Cortex of kidney (tissue), 1 donor: ENCODE results near the gene AMH.

ENCODE experiments used
- DNase-seq: peaks from one replicate; lab custom pipeline; 2025; lab: John Stamatoyannopoulos, UW

AMH gene

DNA sequence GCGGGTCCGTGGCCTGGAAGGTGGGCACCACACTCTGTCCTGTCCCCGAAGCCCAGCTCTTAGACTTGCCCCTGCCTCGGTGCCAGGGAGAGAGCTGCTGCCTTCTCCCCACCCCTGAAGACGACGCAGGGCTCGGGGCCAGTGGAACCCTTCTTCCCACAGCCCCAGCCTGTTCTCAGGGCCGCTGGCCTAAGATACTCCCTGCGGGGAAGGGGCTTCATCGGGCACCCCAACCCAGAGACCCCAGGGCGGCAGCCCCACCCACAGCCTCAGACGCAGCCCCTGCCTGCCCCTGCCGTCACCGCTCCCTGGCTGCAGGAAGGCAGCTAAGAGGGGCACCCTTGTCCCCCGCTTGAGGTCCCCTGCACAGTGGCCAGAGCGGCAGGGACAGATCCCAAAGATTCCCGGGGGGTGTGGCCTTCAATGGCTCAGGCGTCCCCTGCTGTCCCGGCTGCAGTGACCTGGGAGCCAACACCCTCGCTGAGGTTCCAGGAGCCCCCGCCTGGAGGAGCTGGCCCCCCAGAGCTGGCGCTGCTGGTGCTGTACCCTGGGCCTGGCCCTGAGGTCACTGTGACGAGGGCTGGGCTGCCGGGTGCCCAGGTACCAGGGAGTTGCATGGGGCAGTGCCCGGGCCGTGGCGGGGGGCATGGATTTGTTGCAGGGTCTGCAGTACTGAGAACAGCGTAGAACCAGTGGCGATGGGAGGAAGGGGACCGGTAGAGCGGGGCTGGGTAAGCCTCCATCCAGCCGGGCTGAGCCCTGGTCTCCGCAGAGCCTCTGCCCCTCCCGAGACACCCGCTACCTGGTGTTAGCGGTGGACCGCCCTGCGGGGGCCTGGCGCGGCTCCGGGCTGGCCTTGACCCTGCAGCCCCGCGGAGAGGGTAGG lies 1.0 kb downstream of the AMH start:
- no peak for DNase-seq

DNA sequence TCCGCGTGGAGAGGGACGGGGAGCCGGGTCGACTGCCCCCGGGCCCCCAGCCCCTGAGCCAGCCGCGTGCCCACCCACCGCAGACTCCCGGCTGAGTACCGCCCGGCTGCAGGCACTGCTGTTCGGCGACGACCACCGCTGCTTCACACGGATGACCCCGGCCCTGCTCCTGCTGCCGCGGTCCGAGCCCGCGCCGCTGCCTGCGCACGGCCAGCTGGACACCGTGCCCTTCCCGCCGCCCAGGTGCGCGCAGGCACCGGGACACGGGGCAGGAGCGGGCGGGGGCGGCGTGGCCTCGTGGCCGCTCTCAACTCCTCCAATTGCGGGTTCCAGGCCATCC lies 1.6 kb downstream of the AMH start:
- no peak for DNase-seq

- no peak for DNase-seq
These were observed 2.3 kb downstream of the AMH start for GRCh38 chr19:2251106-2252054.

DNA sequence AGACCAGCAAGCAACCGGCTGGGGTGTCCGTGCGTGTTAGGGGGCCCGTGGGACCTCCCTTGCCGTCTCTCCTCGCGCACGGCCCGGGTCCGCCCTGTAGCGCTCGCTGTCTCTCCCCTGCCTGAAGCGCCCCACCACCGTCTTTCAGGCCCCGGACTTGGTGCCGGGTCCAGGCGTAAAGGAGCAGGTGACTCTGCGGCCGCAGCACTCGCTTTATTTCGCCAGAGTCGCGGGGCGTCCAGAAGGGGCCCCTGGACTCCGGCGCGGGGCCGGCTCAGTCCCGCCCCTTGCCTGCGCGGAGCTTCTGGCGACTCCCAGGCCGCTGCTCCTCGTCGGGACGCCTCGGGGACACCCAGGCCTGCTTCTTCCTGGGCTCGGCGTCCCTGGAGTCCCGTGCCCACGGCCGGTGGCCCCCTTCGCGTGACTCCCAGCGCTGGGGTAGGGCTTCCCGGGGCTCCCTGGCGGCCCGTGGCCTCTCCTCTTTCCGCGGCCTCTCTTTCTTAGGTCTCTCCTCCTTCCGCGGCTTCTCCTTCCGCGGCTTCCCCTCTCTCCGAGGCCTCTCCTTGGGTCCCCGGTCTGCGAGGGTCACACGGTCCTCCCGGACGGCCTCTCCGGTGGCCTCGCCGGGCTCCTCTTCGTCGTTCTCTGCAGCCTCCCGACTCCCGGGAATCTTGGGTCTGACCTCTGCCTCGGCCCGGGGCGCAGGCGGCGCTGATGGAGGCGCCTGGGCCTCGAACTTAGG lies 3.1 kb downstream of the AMH start:
- DNase-seq, result no peak

DNA sequence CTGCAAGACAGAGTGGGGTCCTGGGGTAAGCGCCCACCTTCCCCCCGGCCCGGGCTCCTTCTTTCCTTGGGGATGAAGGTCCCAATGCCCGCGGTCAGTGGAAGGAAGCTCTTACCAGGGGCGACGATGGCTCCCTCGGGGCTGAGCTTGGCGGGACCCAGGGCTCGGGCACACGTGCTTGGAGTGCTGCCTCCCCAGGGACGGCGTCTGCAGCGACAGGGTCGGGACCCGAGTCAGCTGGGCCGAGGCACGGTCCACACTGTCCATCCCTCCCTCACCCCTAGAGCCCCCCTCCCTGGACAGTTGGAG lies 3.6 kb downstream of the AMH start:
- no peak for DNase-seq

DNA sequence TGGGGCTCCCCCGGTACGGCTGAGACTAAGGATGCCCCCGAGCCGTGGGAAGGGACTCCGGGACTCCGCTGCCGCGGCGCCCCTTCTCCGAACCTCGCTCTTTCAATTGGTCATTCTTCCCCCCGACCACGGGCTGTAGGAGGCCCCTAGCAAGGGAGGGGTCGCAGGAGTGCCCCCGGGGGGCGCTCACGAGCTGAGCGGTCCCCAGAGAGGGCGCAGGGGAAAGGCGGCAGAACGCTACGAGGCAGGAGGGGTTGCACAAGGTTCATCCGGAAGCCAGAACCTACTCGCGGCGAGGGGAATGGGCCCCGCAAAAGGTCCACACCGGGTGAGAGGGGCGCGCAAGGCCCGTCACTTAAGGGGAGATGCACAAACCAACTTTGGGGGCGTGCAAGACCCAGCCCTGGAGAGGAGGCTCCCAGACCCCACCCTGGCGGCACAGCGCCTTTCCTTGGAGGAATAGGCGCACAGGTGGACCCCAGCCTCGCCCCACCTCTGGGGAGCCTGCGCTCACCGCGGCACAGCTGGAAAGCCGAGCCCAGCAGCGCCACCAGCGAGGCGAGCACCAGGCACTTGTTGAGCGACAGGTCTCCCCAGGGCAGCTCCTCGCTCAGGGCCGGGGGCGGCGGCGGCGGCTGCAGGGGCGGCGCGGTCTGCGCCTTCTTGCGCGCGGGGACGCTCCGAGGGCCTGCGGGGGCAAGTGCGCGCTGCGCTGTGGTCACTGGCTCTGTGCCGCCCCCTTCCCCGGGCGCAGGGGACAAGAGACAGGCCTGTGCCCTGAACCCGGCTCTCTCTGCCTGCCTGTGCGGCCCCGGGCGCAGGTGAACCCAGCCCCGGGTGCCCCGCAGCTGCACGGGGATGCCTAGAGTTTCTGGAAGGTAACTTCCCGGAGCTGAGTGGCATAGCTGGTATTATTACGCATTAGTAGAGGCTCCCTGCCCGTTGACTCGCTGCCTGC lies 4.3 kb downstream of the AMH start:
- DNase-seq, result no peak

DNA sequence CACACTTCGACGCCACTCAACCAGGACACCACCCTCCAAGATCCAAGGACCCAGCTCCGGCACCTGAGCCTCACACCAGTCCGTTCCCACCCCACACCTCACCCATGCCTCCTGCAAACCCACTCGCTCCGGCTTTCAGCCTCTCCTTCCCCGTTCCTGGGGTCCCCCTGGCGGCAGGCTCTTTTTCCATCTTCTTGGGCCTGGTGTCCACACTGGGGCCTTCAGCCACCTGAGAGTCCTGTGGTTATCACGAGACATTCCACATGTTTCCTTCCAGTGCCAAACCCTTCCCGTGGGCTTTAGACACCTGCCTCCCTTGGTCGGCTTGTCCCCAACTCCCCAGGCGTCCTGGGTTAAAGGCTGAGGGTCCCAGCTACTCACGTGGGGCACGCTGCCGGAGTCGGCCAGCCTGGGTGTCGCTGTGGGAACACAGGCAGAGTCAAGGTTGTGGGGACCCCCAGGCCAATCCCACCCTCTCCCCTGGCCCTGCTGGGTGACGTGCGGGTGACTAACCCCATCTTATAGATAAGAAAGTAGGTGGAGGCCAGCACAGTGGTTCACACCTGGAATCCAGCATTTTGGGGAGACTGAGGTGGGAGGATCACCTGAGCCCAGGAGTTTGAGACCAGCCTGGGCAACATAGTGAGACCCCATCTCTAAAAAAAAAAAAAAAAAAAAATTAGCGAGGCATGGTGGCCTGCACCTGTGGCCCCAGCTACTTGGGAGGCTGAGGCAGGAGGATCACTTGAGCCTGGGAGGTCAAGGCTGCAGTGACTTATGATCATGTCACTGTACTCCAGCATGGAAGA lies 5.1 kb downstream of the AMH start:
- DNase-seq, result no peak

- DNase-seq, result no peak
These were observed 6.2 kb downstream of the AMH start for GRCh38 chr19:2255112-2255845.

GRCh38 chr19:2255982-2256685 lies 7.0 kb downstream of the AMH start, which contains the start of gene JSRP1:
JSRP1 (minus strand) TSS chr19:2256417; CDS start chr19:2255314, 1,103 bp downstream.
- no peak for DNase-seq

- no peak for DNase-seq
These were observed 10.2 kb downstream of the AMH start for GRCh38 chr19:2259336-2259735.

DNA sequence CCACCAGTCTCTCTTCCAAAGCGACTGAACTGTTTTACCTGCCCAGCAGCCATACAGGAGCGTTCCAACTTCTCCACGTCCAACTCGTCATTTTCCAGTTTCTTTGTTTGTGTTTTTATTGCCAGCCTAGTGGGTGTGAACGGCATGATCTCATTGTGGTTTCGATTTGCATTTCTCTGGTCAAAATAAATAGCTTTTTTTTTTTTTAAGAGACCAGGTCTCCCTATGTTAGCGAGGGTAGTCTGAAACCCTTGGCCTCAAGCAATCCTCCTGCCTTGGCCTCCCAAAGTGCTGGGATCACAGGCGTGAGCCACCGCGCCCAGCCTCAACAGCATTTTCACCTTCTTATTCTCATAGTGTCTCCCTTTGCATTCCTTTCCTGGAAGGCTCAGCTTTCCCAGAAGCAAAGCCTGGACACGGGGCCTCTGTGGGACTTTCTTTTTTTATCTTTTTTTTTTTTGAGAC lies 11.2 kb downstream of the AMH start:
- no peak for DNase-seq

GRCh38 chr19:2261438-2262172 lies 12.5 kb downstream of the AMH start:
- no peak for DNase-seq

DNA sequence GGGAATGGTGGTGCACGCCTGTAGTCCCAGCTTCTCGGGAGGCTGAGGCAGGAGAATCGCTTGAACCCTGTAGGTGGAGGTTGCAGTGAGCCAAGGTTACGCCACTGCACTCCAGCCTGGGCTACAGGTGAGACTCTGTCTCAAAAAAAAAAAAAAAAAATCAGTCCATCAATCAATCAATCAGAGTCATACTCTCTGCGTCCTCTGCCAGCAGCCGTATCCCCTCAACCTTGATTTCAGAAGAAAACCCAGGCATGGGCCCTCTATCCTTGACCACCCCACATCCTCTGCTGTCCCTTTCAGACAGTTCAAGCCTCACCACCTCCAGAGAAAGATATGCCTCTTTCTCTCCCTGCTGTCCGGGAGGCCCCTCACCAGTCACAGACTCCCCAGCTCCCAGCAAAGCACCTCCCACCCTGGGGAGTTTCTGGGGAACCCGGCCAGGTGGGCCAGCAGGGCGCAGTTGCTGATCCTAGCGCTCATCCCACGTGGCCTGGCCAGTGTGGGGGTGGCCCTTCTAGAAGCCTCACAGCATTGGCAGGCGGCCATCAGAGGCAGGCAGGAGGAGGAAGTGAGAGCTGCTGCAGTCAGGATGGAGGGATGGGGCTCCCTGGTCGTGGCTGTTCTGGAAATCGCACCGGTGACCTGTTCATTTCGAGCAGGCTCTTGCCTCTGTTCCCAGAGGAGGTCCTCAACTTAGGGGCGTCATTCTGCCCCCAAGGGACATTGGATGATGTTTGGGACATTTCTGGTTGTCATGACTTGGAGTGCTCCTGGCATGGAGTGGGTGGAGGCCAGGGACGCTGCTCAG lies 17.3 kb downstream of the AMH start:
- no peak for DNase-seq

- no peak for DNase-seq
These were observed 19.3 kb downstream of the AMH start for GRCh38 chr19:2268480-2268830.

- no peak for DNase-seq
These were observed 19.7 kb downstream of the AMH start for GRCh38 chr19:2268861-2269243.

DNA sequence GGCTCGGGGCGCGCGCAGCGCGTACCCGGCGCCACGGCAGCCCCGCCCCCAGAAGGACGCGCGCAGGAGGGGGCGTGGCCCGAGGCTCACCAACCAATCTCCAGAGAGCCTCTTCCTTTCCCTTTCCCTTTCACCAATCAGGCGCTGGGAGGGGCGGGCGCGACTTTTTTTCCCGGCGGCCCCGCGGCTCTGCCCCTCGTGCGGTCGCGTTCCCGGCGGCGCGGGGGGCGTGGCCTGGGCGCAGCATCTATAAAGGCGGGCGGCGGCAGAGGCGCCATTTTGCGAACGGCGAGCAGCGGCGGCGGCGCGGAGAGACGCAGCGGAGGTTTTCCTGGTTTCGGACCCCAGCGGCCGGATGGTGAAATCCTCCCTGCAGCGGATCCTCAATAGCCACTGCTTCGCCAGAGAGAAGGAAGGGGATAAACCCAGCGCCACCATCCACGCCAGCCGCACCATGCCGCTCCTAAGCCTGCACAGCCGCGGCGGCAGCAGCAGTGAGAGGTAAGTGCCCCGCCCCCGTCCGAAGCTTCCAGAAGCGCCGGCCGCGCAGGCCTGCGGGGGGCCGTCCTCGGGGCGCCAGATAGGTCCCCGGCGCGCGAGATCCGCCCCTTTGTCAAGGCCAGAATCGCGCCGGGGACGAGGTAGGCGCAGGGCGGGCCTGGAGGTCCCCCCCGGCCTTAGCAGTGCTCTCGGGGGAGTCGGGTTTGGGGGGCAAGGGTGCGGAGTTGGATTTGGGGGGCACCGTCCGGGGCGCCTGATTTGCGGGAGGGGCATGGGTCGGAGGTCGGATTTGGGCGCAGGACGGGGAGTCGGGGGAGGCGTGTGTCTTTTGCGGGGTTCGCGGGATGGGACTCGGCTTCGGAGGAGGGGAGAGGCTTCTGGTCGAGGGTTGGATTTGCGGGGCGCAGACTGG lies 20.4 kb downstream of the AMH start:
- peak; percentile 33 for DNase-seq

- DNase-seq, result no peak
These were observed 21.0 kb downstream of the AMH start for GRCh38 chr19:2270157-2270422.
